ENCODE results near the gene TPRG1L.

GRCh38 chr1:3593745-3594144, 31.1 kb upstream of the TPRG1L start:
- TF ChIP-seq, protein P1, sequence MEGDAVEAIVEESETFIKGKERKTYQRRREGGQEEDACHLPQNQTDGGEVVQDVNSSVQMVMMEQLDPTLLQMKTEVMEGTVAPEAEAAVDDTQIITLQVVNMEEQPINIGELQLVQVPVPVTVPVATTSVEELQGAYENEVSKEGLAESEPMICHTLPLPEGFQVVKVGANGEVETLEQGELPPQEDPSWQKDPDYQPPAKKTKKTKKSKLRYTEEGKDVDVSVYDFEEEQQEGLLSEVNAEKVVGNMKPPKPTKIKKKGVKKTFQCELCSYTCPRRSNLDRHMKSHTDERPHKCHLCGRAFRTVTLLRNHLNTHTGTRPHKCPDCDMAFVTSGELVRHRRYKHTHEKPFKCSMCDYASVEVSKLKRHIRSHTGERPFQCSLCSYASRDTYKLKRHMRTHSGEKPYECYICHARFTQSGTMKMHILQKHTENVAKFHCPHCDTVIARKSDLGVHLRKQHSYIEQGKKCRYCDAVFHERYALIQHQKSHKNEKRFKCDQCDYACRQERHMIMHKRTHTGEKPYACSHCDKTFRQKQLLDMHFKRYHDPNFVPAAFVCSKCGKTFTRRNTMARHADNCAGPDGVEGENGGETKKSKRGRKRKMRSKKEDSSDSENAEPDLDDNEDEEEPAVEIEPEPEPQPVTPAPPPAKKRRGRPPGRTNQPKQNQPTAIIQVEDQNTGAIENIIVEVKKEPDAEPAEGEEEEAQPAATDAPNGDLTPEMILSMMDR (IDR thresholded peaks at IDR 0.05; ENCODE audit: insufficient read depth, low read length, poor library complexity, severe bottlenecking): no peak
- no peak for TF ChIP-seq EZH2phosphoT487 (conservative IDR thresholded peaks at IDR 0.05; ENCODE audit: low read length)

Data from SU-DHL-6 (cell line).